ENCODE data around the gene DROSHA.
"Not testable (repeated sequence)": the region's sequence is repeated elsewhere in the genome, so short reads cannot be mapped to it uniquely, and the experiment has no call there.

Gene DROSHA, protein sequence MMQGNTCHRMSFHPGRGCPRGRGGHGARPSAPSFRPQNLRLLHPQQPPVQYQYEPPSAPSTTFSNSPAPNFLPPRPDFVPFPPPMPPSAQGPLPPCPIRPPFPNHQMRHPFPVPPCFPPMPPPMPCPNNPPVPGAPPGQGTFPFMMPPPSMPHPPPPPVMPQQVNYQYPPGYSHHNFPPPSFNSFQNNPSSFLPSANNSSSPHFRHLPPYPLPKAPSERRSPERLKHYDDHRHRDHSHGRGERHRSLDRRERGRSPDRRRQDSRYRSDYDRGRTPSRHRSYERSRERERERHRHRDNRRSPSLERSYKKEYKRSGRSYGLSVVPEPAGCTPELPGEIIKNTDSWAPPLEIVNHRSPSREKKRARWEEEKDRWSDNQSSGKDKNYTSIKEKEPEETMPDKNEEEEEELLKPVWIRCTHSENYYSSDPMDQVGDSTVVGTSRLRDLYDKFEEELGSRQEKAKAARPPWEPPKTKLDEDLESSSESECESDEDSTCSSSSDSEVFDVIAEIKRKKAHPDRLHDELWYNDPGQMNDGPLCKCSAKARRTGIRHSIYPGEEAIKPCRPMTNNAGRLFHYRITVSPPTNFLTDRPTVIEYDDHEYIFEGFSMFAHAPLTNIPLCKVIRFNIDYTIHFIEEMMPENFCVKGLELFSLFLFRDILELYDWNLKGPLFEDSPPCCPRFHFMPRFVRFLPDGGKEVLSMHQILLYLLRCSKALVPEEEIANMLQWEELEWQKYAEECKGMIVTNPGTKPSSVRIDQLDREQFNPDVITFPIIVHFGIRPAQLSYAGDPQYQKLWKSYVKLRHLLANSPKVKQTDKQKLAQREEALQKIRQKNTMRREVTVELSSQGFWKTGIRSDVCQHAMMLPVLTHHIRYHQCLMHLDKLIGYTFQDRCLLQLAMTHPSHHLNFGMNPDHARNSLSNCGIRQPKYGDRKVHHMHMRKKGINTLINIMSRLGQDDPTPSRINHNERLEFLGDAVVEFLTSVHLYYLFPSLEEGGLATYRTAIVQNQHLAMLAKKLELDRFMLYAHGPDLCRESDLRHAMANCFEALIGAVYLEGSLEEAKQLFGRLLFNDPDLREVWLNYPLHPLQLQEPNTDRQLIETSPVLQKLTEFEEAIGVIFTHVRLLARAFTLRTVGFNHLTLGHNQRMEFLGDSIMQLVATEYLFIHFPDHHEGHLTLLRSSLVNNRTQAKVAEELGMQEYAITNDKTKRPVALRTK (N-terminal part only)

GRCh38 chr5:31531888-31532547 lies at the start of gene DROSHA, which contains the start of gene C5orf22:
DROSHA (minus strand) TSS chr5:31532093; CDS start chr5:31529059, 3,034 bp downstream.
C5orf22 (plus strand) TSS chr5:31532301; CDS start chr5:31532393, 92 bp downstream.
- DNase-seq, result peak; percentile 79

DNA sequence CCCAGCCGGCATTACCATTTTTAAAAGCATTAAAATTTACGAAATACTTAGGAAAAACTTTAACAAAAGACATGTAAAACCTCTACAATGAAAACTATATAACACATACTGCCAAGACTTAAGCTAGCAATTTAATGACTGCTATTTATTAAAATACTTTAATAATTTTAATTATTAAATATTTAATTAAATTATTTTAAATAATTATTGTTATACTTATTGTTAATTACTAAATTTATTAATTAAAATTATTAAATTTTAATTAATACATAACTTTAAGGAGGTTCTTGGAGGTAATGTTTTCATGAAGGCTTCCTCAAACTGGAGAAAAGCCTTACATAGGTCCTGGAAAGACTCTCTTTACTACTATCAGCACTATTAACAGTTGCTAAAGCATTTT lies 47.7 kb upstream of the DROSHA start:
- DNase-seq, result no peak

GRCh38 chr5:31577438-31577837 lies 45.5 kb upstream of the DROSHA start:
- DNase-seq, result no peak

DNA sequence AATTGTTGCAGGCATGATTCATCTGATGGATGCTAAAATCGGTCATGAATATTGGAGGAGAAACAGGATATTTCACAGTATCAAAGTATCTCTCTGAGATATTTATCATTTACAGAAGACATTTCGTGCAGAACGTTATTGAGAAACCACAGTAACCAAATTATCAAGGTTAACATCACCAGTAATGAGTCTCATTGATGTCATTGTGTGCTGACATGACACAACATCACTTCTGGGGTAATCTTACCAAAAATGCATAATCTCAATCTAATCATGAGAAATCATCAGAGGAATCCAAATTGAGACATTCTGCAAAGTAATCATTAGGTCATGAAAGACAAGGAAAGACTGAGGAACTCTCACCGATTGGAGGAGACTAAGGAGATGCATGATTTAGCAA lies 42.9 kb upstream of the DROSHA start:
- DNase-seq, result no peak

DNA sequence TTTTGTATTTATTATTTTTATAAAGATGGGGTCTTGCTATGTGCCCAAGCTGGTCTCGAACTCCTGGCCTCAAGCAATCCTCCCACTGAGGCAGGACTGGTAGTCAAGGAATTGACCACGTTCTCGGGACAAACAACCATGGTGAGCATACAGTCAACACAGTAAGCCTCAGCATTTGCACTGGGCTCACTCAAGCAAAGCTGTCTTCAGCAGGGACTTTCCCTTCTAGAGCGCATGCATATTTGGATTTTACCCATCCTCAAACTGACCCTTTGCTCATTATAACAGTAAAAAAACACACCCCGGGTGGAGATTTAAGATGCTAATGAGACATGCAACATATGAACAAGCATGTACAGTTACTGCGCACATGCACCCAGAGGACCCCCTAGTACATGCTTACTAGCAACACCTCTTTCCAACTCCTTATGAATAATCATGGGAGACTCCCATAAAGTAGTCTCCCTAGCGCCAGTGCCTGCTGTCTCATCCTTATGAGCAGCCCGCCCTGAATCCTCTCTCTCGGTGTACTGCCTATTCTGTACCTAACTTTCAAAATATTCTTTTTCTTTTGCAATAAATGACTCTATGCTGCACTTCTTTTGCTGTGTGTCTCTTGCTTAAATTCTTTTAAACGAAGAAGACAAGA lies 41.7 kb upstream of the DROSHA start:
- DNase-seq, result no peak

GRCh38 chr5:31569068-31569467 lies 37.2 kb upstream of the DROSHA start:
- DNase-seq, result no peak

DNA sequence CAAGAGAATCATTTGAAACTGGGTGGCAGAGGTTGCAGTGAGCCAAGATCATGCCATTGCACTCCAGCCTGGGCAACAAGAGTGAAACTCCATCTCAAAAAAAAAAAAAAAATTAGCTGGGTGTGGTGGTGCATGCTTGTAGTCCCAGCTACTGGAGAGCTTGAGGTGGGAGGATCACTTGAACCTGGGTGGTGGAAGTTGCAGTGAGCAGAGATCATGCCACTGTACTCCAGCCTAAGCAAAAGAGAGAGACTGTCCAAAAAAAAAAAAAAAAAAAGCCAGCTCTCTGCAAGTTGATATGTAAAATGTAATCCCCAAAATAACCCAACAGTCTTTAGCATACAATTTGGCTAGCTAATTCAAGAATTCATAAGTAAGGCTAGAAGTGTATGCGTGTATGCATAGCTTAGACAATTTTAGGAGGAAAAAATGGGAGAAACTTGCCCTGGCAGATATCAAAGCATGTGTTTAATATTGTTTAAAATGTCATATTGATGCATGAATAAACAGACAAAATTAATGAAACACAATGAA lies 36.5 kb upstream of the DROSHA start:
- no peak for DNase-seq

- DNase-seq, result not testable (repeated sequence)
Observed at GRCh38 chr5:31566362-31566761, 34.5 kb upstream of the DROSHA start.

DNA sequence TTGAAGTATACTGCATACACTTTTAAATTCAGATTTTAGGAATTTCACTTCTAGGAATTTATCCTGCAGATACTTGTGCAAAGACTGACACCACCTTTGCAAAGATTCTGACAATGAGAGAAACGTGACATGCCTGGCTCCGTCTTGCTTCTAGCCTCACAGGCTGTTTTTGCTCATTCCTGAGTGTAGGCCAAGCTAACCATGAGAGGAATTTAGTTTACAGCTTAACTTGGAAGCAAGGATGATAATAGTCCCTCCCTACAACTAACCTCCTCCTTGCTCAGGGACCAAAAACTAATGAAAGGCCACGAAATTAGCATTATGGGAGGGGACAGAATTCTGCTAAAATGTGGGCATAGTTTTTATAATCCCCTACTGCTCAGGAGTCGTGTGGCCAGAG lies 31.3 kb upstream of the DROSHA start:
- DNase-seq, result no peak

DNA sequence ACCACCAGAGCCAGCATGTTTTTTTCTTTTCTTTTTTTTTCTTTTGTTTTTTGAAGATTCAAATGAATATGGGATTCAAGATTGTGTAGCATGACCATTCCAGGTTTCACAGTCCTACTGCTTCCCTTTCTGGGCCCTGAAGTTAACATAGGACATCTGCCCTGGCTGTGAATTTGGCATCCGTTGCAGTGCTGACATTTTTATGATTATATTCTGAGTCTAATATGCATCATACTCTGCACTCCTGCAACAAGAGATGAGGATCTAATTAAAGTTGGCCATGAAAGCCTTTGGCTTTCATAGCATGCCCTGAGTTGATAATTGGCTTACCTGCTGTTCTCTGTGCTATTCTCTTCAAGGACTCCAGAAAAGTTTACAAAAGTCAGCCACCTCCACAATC lies 30.1 kb upstream of the DROSHA start:
- DNase-seq, result no peak

DNA sequence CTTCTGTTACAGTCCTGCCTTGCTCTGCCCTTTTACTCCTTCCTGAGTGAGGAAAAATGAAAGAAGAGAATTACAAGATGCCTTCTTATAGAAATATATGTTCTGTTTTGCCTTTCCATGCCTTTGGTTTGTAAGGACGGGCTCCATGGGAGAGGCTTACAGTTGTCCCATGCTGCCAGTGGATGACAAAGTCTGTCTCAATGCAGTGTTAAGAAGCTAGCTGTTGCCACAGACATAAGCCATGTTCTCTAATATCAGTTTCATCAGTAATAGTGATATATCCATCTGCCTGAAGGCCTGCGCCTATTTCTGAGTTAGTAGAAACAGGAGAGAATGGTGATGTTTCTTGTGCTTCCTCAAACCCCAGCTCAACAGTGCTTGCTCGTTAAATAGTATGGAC lies 28.0 kb upstream of the DROSHA start:
- no peak for DNase-seq

DNA sequence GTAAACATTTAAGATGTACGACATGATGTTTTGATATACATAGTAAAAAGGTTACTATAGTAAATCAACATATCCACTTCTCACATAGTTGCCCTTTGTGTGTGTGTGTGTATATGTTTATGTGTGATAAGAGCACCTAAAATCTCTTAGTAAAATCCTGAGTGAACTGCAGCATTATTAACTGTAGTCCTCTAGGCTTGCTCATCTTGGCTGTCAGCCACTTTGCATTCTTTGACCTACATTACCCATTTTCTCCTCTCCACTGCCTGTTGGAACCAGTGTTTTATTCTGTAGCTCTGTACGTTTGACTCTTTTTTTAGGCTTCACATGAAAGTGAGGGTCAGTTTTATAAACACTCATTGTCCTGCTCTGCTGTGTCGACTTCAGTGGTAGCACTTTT lies 24.6 kb upstream of the DROSHA start:
- no peak for DNase-seq

GRCh38 chr5:31554552-31554951 lies 22.7 kb upstream of the DROSHA start:
- no peak for DNase-seq

DNA sequence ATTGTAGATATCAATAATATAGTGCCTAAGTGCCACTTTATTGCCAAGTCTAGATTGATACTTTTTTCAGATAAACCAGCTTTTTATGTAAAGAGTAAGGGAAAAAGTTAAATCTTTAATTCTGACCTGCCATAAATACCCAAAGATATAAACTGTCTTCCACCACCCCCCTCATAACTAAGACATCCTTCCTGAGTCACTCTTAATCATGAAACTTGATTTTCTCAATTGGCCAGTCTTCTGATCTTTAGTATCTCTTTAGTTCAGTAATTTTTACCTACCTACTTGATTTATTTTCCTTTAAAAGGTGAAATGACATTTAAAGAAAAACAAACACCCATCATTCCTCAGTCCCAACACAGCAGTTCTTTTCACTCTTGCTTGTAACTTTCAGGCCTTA lies 22.0 kb upstream of the DROSHA start:
- DNase-seq, result no peak

GRCh38 chr5:31551878-31552277 lies 20.0 kb upstream of the DROSHA start:
- DNase-seq, result no peak

- DNase-seq, result not testable (repeated sequence)
Observed at GRCh38 chr5:31549114-31549513, 17.2 kb upstream of the DROSHA start.

- DNase-seq, result no peak
Observed at GRCh38 chr5:31537851-31538250, 6.0 kb upstream of the DROSHA start.

- DNase-seq, result no peak
Observed at GRCh38 chr5:31537349-31537748, 5.5 kb upstream of the DROSHA start.

GRCh38 chr5:31536873-31537272 lies 5.0 kb upstream of the DROSHA start:
- DNase-seq, result no peak

DNA sequence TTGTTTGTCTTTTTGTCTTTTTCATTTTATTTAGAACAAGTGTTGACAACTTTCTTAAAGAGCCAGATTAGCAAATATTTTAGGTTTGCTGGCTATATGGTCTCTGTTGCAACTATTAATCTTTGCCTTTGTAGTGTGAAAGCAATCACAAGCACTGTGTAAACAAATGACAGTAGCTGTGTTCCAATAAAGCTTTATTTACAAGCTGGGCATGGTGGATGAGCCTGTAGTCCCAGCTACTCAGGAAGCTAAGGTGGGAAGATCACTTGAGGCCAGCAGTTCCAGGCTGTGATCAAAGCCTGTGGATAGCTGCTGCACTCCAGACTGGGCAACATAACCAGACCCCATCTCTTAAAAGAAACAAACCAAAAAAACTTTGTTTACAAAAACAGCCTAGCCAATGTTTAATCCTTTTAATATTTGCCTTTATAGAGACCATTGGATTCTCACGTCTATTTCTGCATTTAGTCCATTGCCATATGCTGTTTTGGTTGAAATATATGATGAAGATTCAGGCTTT lies 2.7 kb upstream of the DROSHA start:
- no peak for DNase-seq

DNA sequence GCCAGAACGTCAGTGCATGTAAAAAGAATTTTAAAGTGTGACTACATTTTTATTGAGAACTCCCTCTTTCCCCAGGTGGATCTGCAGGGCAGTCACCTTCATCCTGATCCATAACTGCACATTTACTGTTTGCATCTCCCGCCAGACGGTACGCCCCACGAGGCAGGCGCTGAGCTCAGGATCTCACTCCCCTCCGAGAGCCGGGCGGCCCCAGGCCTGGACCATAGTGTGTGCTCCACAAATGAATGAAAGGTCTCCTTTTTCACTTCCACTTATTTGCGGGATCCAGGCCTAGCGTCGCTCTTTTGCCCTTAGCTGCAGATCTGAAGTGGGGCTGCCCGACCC lies 378 bp downstream of the DROSHA start:
- DNase-seq, result no peak

Data from NCI-H1417 treated with DMSO at 0.1 percent for 48 hours (cell line).